IMR-90 (cell line): ENCODE results near the gene DPY19L1. TPM values are rescaled to one million over a fixed set of nuclear protein-coding genes. Genes with fewer than 3 reads are reported as not detected.

ENCODE experiments used
- ATAC-seq: fragments of 200-7000 bp; cut with Tn5 transposase; 2 replicates; pipeline ENCODE4 v1.9.1; 2020; ENCODE audit warnings: low read depth, mild to moderate bottlenecking, moderate library complexity
- BruUV-seq: library from RNA; stranded (reverse); fragments of 400-500 nt; replicated peaks from 2 replicates; lab custom pipeline; 2021; lab: Mats Ljungman, UMichigan
- CTCF ChIA-PET: fragments of 300-600 bp; formaldehyde crosslinking; extraction: SDS; loops from one replicate; lab custom pipeline; 2021; ENCODE audit warnings: antibody characterized with exemption; lab: Yijun Ruan, JAX
- POLR2A ChIA-PET: fragments of 300-600 bp; sonication (Branson Sonifier 250); formaldehyde crosslinking; loops from one replicate; lab custom pipeline; 2022; ENCODE audit warnings: antibody characterized with exemption; ENCODE audit not compliant: unreplicated experiment; lab: Charles Lee
- DNase-seq: peaks from one replicate; pipeline ENCODE4 v3.0.0; 2013
- H2AFZ ChIP-seq: replicated peaks from 2 replicates; pipeline ENCODE3; 2013; ENCODE audit warnings: low read length, mild to moderate bottlenecking; ENCODE audit not compliant: poor library complexity
- H2AK5ac ChIP-seq: 2 replicates; pipeline ENCODE4 v1.6.1; 2013; ENCODE audit warnings: low read depth, low read length, inconsistent platforms
- H2AK9ac ChIP-seq: replicated peaks from 2 replicates; pipeline ENCODE3; 2013; ENCODE audit warnings: mild to moderate bottlenecking, low read depth, low read length, moderate library complexity; ENCODE audit not compliant: poor library complexity
- H2BK120ac ChIP-seq: 2 replicates; pipeline ENCODE4 v1.6.1; 2013; ENCODE audit warnings: low read depth, low read length, inconsistent platforms
- H2BK15ac ChIP-seq: 3 replicates; pipeline ENCODE4 v1.6.1; 2013; ENCODE audit warnings: low read depth, low read length, inconsistent platforms
- H2BK20ac ChIP-seq: 2 replicates; pipeline ENCODE4 v1.6.1; 2013; ENCODE audit warnings: low read depth, mild to moderate bottlenecking, inconsistent platforms, low read length, moderate library complexity
- H2BK5ac ChIP-seq: 2 replicates; pipeline ENCODE4 v1.6.1; 2013; ENCODE audit warnings: mild to moderate bottlenecking, low read depth, low read length, inconsistent platforms; ENCODE audit not compliant: poor library complexity, severe bottlenecking
- H3K14ac ChIP-seq: replicated peaks from 2 replicates; pipeline ENCODE4 v1.6.1; 2013; ENCODE audit warnings: low read depth, low read length, inconsistent platforms
- H3K18ac ChIP-seq: 2 replicates; pipeline ENCODE4 v1.6.1; 2013; ENCODE audit warnings: low read depth, low read length, control low read depth
- H3K23ac ChIP-seq: 2 replicates; pipeline ENCODE4 v1.6.1; 2013; ENCODE audit warnings: low read depth, low read length, inconsistent platforms
- H3K27ac ChIP-seq: 2 replicates; pipeline ENCODE4 v1.5.1; 2013; ENCODE audit warnings: mild to moderate bottlenecking, control low read depth, low read length; ENCODE audit not compliant: insufficient read depth
- H3K27me3 ChIP-seq: 2 replicates; pipeline ENCODE4 v1.6.1; 2013; ENCODE audit warnings: low read length; ENCODE audit not compliant: control insufficient read depth, insufficient read depth
- H3K36me3 ChIP-seq: 2 replicates; pipeline ENCODE4 v1.6.1; 2013; ENCODE audit warnings: low read length, mixed read lengths; ENCODE audit not compliant: control insufficient read depth, insufficient read depth
- H3K4ac ChIP-seq: 2 replicates; pipeline ENCODE4 v1.6.1; 2013; ENCODE audit warnings: low read depth, low read length, inconsistent platforms
- H3K4me1 ChIP-seq: 2 replicates; pipeline ENCODE4 v1.6.1; 2013; ENCODE audit warnings: low read length, mixed read lengths; ENCODE audit not compliant: control insufficient read depth, insufficient read depth
- H3K4me2 ChIP-seq: 2 replicates; pipeline ENCODE4 v1.6.1; 2013; ENCODE audit warnings: low read depth, mild to moderate bottlenecking, control low read depth, low read length, moderate library complexity
- H3K4me3 ChIP-seq: 2 replicates; pipeline ENCODE4 v1.5.1; 2013; ENCODE audit warnings: low read depth, mild to moderate bottlenecking, control low read depth, low read length, moderate library complexity; ENCODE audit not compliant: insufficient read depth
- H3K56ac ChIP-seq: 2 replicates; pipeline ENCODE4 v1.6.1; 2013; ENCODE audit warnings: low read length, inconsistent platforms; ENCODE audit not compliant: insufficient read depth; ENCODE audit errors: extremely low read depth
- H3K79me1 ChIP-seq, 2 experiments: 2 replicates each; pipeline ENCODE4 v1.6.1; 2013; ENCODE audit warnings: low read length in 2 of 2, inconsistent platforms in 1 of 2, low read depth in 1 of 2
- H3K9ac ChIP-seq: 2 replicates; pipeline ENCODE4 v1.6.1; 2013; ENCODE audit warnings: low read depth, low read length, control low read depth
- H3K9me1 ChIP-seq: 2 replicates; pipeline ENCODE4 v1.6.1; 2013; ENCODE audit warnings: low read length, inconsistent platforms; ENCODE audit not compliant: insufficient read depth
- H3K9me3 ChIP-seq: 2 replicates; pipeline ENCODE4 v1.6.1; 2013; ENCODE audit warnings: low read length; ENCODE audit not compliant: control insufficient read depth, insufficient read depth
- H4K20me1 ChIP-seq: 2 replicates; pipeline ENCODE4 v1.6.1; 2013; ENCODE audit warnings: low read length, inconsistent platforms; ENCODE audit not compliant: insufficient read depth
- H4K5ac ChIP-seq: 2 replicates; pipeline ENCODE4 v1.6.1; 2013; ENCODE audit warnings: mild to moderate bottlenecking, low read depth, low read length, control low read depth
- H4K8ac ChIP-seq, 2 experiments: 2 replicates each; pipeline ENCODE4 v1.6.1; 2013; ENCODE audit warnings: low read depth in 2 of 2, low read length in 2 of 2, control low read depth in 1 of 2, inconsistent platforms in 1 of 2
- H4K91ac ChIP-seq: 2 replicates; pipeline ENCODE4 v1.6.1; 2013; ENCODE audit warnings: low read depth, low read length, inconsistent platforms; ENCODE audit not compliant: insufficient read depth
- BHLHE40 ChIP-seq: fragments of 150-350 bp; IDR thresholded peaks from 2 replicates; pipeline ENCODE4 v1.6.1; 2016; ENCODE audit warnings: mild to moderate bottlenecking, low read depth, low read length
- CEBPB ChIP-seq: IDR thresholded peaks from 2 replicates; pipeline ENCODE4 v1.6.1; 2012; ENCODE audit warnings: low read depth, low read length, improper control_type of control experiment
- CHD1 ChIP-seq: IDR thresholded peaks from 2 replicates; pipeline ENCODE4 v1.6.1; 2012; ENCODE audit warnings: low read depth, low read length, improper control_type of control experiment
- CTCF ChIP-seq: conservative IDR thresholded peaks from 2 replicates; pipeline ENCODE4 v1.5.1; 2012; ENCODE audit warnings: mild to moderate bottlenecking, low read depth, low read length, improper control_type of control experiment
- FOS ChIP-seq: fragments of 150-350 bp; IDR thresholded peaks from 2 replicates; pipeline ENCODE4 v1.6.1; 2016; ENCODE audit warnings: low read depth, low read length
- MAZ ChIP-seq: IDR thresholded peaks from 2 replicates; pipeline ENCODE4 v1.6.1; 2012; ENCODE audit warnings: low read depth, mild to moderate bottlenecking, low read length, improper control_type of control experiment, moderate library complexity, borderline replicate concordance
- MXI1 ChIP-seq: IDR thresholded peaks from 2 replicates; pipeline ENCODE4 v1.6.1; 2012; ENCODE audit warnings: low read depth, mild to moderate bottlenecking, low read length, moderate library complexity, borderline replicate concordance
- NFE2L2 ChIP-seq: fragments of 150-350 bp; IDR thresholded peaks from 2 replicates; pipeline ENCODE4 v1.6.1; 2016; ENCODE audit warnings: low read depth, mild to moderate bottlenecking, low read length
- POLR2A ChIP-seq: IDR thresholded peaks from 2 replicates; pipeline ENCODE4 v1.6.1; 2012; ENCODE audit warnings: mild to moderate bottlenecking, low read depth, low read length
- RAD21 ChIP-seq: IDR thresholded peaks from 2 replicates; pipeline ENCODE4 v1.6.1; 2012; ENCODE audit warnings: low read length, improper control_type of control experiment
- RCOR1 ChIP-seq: IDR thresholded peaks from 2 replicates; pipeline ENCODE4 v1.6.1; 2012; ENCODE audit warnings: mild to moderate bottlenecking, low read length, improper control_type of control experiment; ENCODE audit not compliant: insufficient replicate concordance
- SMC3 ChIP-seq: fragments of 150-350 bp; IDR thresholded peaks from 2 replicates; pipeline ENCODE4 v1.6.1; 2016; ENCODE audit warnings: low read depth, mild to moderate bottlenecking, antibody characterized with exemption, low read length, moderate library complexity
- WGBS, 2 experiments: methylation state at CpG; one replicate each; pipeline versions ENCODE4 v1.1.5 to v1.1.7; 2013; ENCODE audit warnings: missing lambda C conversion rate in 2 of 2; ENCODE audit not compliant: insufficient read length in 1 of 2; ENCODE audit errors: extremely low coverage in 2 of 2; 5-methylcytosine and 5-hydroxymethylcytosine counted together
- dilution Hi-C: fragments of 300-500 bp; cut with HindIII; formaldehyde crosslinking; loops from one replicate; pipeline ENCODE4 v1.14.3; 2018; ENCODE audit warnings: low sequenced_read_pairs; ENCODE audit not compliant: unreplicated experiment
- in situ Hi-C: fragments of 300-500 bp; cut with MboI; formaldehyde crosslinking; loops from 3 replicates; pipeline ENCODE4 v1.14.3; 2019; ENCODE audit warnings: low sequenced_read_pairs, inconsistent platforms, mixed read lengths
- intact Hi-C: fragments of 100-400 bp; cut with micrococcal nuclease; formaldehyde crosslinking; loops from 2 replicates; pipeline ENCODE4 v1.10.0; 2022
- polyA plus RNA-seq, 3 experiments: library from polyadenylated mRNA; depleted of rRNA; stranded (reverse); fragments of >200 nt; gene quantifications; 2 replicates each; pipeline ENCODE4 v1.2.3, GENCODE V29; 2012; ENCODE audit warnings: low replicate concordance in 1 of 3
- total RNA-seq: library from RNA; depleted of rRNA; stranded (reverse); fragments of >200 nt; gene quantifications from 2 replicates; pipeline ENCODE4 v1.2.3, GENCODE V29; 2012
- TF ChIP-seq, protein P1 (sequence below): fragments of 150-350 bp; IDR thresholded peaks from 2 replicates; pipeline ENCODE4 v1.6.1; 2016; ENCODE audit warnings: low read depth, mild to moderate bottlenecking, low read length, moderate library complexity, borderline replicate concordance
- TF ChIP-seq, protein P2 (sequence below): fragments of 150-350 bp; IDR thresholded peaks from 2 replicates; pipeline ENCODE4 v1.6.1; 2017; ENCODE audit warnings: mild to moderate bottlenecking, antibody characterized with exemption, low read length, low read depth

Gene DPY19L1
- total and polyA plus RNA-seq, 2 of the 4 experiments (the other 2 are of a cell fraction): 12.1 to 12.2 TPM

DNA sequence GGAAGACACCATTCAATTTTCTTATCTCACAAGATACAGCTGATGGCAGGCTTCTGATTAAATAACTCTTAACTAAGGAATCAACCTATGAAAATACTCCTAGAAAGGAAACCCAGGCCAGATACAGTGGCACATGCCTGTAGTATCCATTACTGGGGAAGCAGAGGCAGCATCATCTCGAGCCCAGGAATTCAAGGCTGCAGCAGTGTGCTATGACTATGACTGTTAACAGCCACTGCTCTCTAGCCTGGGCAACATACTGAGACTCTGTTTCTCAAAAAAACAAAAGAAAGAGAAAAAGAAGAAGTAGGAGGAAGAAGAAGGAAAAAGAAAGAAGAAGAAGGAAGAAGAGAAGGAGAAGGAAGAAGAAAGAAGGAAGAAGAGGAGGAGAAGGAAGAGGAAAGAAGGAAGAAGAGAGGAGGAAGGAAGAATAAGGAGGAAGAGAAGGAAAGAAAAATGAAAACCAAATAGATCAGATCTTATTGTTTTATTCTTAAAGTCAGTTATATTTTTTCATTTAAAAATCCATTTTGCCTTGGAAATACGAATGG, 18.0 kb downstream of the DPY19L1 start:
- Histone ChIP-seq H2AK5ac (no peak overlapping the region), H2BK5ac (no peak overlapping the region), H2BK120ac (no peak overlapping the region), H2AK9ac (no peak overlapping the region), H3K4me1 (no peaks in the 10 kb centered on the region), H4K8ac (no peak overlapping the region), H3K4me3 (no peak overlapping the region), H3K27me3 (no peaks in the 10 kb centered on the region), H3K14ac (no peak overlapping the region), H3K9me3 (no peaks in the 10 kb centered on the region), H3K79me1 (peaks cover 3 to 6% of the 10 kb centered on the region in 2 experiments; a peak in 3 of 4 replicates), H2AFZ (no peak overlapping the region), H4K5ac (no peak overlapping the region), H4K20me1 (no peaks in the 10 kb centered on the region), H3K9me1 (peaks cover 3% of the 10 kb centered on the region; the same call in 1 of the 2 replicates), H3K4me2 (no peak overlapping the region), H3K4ac (no peak overlapping the region), H3K23ac (no peak overlapping the region), H3K18ac (no peak overlapping the region), H3K9ac (no peak overlapping the region), H3K27ac (no peak overlapping the region), H4K91ac (no peak overlapping the region), H2BK20ac (no peak overlapping the region), H3K56ac (no peak overlapping the region), H2BK15ac (no peak overlapping the region), H3K36me3 (0 out of 2 replicates have a peak, but pooled peaks cover 2% of the 10 kb centered on the region)
- BruUV-seq: no TSS peak
- ChIA-PET POLR2A (no interaction called here), CTCF (no interaction called here)
- no CpG with 5 or more reads among the region's 2 CpGs for WGBS, 2 experiments
- DNase-seq (no peak), ATAC-seq (peak; percentile 75; the same call in 1 of the 2 replicates)
- dilution Hi-C loops (no loop called here), in situ Hi-C loops (no loop called here), intact Hi-C loops (no loop called here)
- TF ChIP-seq, protein P1, sequence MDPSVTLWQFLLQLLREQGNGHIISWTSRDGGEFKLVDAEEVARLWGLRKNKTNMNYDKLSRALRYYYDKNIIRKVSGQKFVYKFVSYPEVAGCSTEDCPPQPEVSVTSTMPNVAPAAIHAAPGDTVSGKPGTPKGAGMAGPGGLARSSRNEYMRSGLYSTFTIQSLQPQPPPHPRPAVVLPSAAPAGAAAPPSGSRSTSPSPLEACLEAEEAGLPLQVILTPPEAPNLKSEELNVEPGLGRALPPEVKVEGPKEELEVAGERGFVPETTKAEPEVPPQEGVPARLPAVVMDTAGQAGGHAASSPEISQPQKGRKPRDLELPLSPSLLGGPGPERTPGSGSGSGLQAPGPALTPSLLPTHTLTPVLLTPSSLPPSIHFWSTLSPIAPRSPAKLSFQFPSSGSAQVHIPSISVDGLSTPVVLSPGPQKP: no peak
- TF ChIP-seq NFE2L2 (no peak), BHLHE40 (no peak), MAZ (no peak), MXI1 (no peak), RAD21 (no peak), FOS (no peak), CEBPB (no peak), SMC3 (no peak), CTCF (no peak), CHD1 (no peak), POLR2A (no peak), RCOR1 (no peak)
- TF ChIP-seq, protein P2, sequence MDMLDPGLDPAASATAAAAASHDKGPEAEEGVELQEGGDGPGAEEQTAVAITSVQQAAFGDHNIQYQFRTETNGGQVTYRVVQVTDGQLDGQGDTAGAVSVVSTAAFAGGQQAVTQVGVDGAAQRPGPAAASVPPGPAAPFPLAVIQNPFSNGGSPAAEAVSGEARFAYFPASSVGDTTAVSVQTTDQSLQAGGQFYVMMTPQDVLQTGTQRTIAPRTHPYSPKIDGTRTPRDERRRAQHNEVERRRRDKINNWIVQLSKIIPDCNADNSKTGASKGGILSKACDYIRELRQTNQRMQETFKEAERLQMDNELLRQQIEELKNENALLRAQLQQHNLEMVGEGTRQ: no peak
